DND-41 (cell line): ENCODE results near the gene SGTA.

Source experiments
- ATAC-seq: fragments of 200-7000 bp; cut with Tn5 transposase; 3 replicates; pipeline ENCODE4 v1.9.1; 2021; ENCODE audit warnings: low read depth; ENCODE audit not compliant: insufficient read depth
- DNase-seq: peaks from one replicate; pipeline ENCODE4 v3.0.0-alpha.2; 2020
- H2AFZ ChIP-seq: 2 replicates; pipeline ENCODE4 v1.6.0; 2012; ENCODE audit warnings: low read depth, low read length
- H3K27ac ChIP-seq: 2 replicates; pipeline ENCODE4 v1.5.1; 2012; ENCODE audit warnings: low read length, inconsistent platforms
- H3K27me3 ChIP-seq: fragments of 200-600 bp; sonication (generic); 2 replicates; pipeline ENCODE4 v1.6.0; 2012; ENCODE audit warnings: low read length, mild to moderate bottlenecking, inconsistent platforms; ENCODE audit not compliant: insufficient read depth, poor library complexity
- H3K36me3 ChIP-seq: 2 replicates; pipeline ENCODE4 v1.5.1; 2012; ENCODE audit warnings: low read length, inconsistent platforms; ENCODE audit not compliant: insufficient read depth
- H3K4me1 ChIP-seq: 2 replicates; pipeline ENCODE4 v1.5.1; 2012; ENCODE audit warnings: mild to moderate bottlenecking, low read length; ENCODE audit not compliant: insufficient read depth
- H3K4me2 ChIP-seq: 2 replicates; pipeline ENCODE4 v1.6.0; 2012; ENCODE audit warnings: mild to moderate bottlenecking, moderate library complexity, low read length, inconsistent platforms; ENCODE audit not compliant: insufficient read depth
- H3K4me3 ChIP-seq, 2 experiments: fragments of 200-600 bp in 1 of 2; shearing (Covaris generic) in 1 of 2; 2 replicates each; pipeline ENCODE4 v1.5.1; 2012 to 2016; ENCODE audit warnings: inconsistent platforms in 2 of 2, low read length in 2 of 2, mild to moderate bottlenecking in 2 of 2, low read depth in 1 of 2, moderate library complexity in 1 of 2
- H3K79me2 ChIP-seq: 2 replicates; pipeline ENCODE4 v1.6.0; 2012; ENCODE audit warnings: low read length, inconsistent platforms; ENCODE audit not compliant: insufficient read depth
- H3K9ac ChIP-seq: 2 replicates; pipeline ENCODE4 v1.6.0; 2012; ENCODE audit warnings: low read depth, mild to moderate bottlenecking, inconsistent platforms, low read length, moderate library complexity
- H3K9me3 ChIP-seq: 2 replicates; pipeline ENCODE4 v1.5.1; 2012; ENCODE audit warnings: low read length, moderate library complexity, mild to moderate bottlenecking, inconsistent platforms; ENCODE audit not compliant: insufficient read depth, severe bottlenecking
- H4K20me1 ChIP-seq: 2 replicates; pipeline ENCODE4 v1.6.0; 2012; ENCODE audit warnings: low read length; ENCODE audit not compliant: insufficient read depth
- CTCF ChIP-seq: IDR thresholded peaks from 2 replicates; pipeline ENCODE4 v1.5.1; 2012; ENCODE audit warnings: borderline replicate concordance, low read length, moderate library complexity, mild to moderate bottlenecking; ENCODE audit not compliant: poor library complexity, severe bottlenecking; ENCODE audit errors: extremely low read depth
- EZH2 ChIP-seq: IDR thresholded peaks from 3 replicates; pipeline ENCODE4 v1.6.1; 2012; ENCODE audit warnings: borderline replicate concordance, low read depth, mild to moderate bottlenecking, moderate library complexity, low read length, inconsistent platforms; ENCODE audit not compliant: severe bottlenecking

Gene SGTA

GRCh38 chr19:2811221-2811722 is 28.2 kb upstream of the SGTA start:
- Histone ChIP-seq H2AFZ (no peak overlapping the region), H3K9me3 (no peaks in the 10 kb centered on the region), H3K36me3 (peaks cover 83% of the 10 kb centered on the region), H3K27ac (no peak overlapping the region), H3K4me2 (no peak overlapping the region), H3K4me1 (no peaks in the 10 kb centered on the region), H3K79me2 (no peaks in the 10 kb centered on the region), H4K20me1 (peaks cover 6% of the 10 kb centered on the region; the same call in 1 of the 2 replicates), H3K27me3 (no peaks in the 10 kb centered on the region), H3K9ac (no peak overlapping the region), H3K4me3 (no peak overlapping the region)
- DNase-seq = no peak
- no peak for TF ChIP-seq EZH2
- TF ChIP-seq CTCF = no peak
- no peak for ATAC-seq

- Histone ChIP-seq H3K9me3 (no peaks in the 10 kb centered on the region), H4K20me1 (peaks cover 7% of the 10 kb centered on the region; the same call in 1 of the 2 replicates), H3K4me1 (no peaks in the 10 kb centered on the region), H3K36me3 (peaks cover 89% of the 10 kb centered on the region), H3K9ac (no peak overlapping the region), H3K4me3 (no peak overlapping the region), H2AFZ (no peak overlapping the region), H3K27ac (no peak overlapping the region), H3K4me2 (no peak overlapping the region), H3K79me2 (no peaks in the 10 kb centered on the region), H3K27me3 (no peaks in the 10 kb centered on the region)
- TF ChIP-seq EZH2 (no peak), CTCF (no peak)
- DNase-seq (no peak), ATAC-seq (no peak)
Measured at GRCh38 chr19:2810141-2811091, 27.3 kb upstream of the SGTA start.

GRCh38 chr19:2809387-2810140 is 26.5 kb upstream of the SGTA start:
- Histone ChIP-seq H3K27me3 (no peaks in the 10 kb centered on the region), H3K9me3 (no peaks in the 10 kb centered on the region), H3K36me3 (peaks cover 96% of the 10 kb centered on the region), H4K20me1 (peaks cover 13% of the 10 kb centered on the region; the same call in 1 of the 2 replicates), H3K4me1 (no peaks in the 10 kb centered on the region), H2AFZ (no peak overlapping the region), H3K79me2 (no peaks in the 10 kb centered on the region), H3K27ac (no peak overlapping the region), H3K4me2 (no peak overlapping the region), H3K4me3 (no peak overlapping the region), H3K9ac (no peak overlapping the region)
- ATAC-seq (no peak), DNase-seq (no peak)
- TF ChIP-seq CTCF = no peak
